Mammary epithelial cell (primary cell): Measurements from ENCODE around the gene CEP83.

ENCODE experiments used
- EZH2 ChIP-seq: IDR thresholded peaks from 2 replicates; pipeline ENCODE4 v1.6.1; 2012; ENCODE audit warnings: low read length, inconsistent platforms, borderline replicate concordance
- TF ChIP-seq, protein P1 (sequence below), 2 donors: IDR thresholded peaks in 1 of 2; conservative IDR thresholded peaks in 1 of 2; 2 replicates each; pipeline ENCODE4 v1.5.1; 2011 to 2012; ENCODE audit warnings: inconsistent platforms in 2 of 2, low read length in 2 of 2, mild to moderate bottlenecking in 2 of 2, control low read depth in 1 of 2, low read depth in 1 of 2; ENCODE audit not compliant: insufficient read depth in 1 of 2; ENCODE audit errors: extremely low read depth in 1 of 2

- TF ChIP-seq, protein P1, sequence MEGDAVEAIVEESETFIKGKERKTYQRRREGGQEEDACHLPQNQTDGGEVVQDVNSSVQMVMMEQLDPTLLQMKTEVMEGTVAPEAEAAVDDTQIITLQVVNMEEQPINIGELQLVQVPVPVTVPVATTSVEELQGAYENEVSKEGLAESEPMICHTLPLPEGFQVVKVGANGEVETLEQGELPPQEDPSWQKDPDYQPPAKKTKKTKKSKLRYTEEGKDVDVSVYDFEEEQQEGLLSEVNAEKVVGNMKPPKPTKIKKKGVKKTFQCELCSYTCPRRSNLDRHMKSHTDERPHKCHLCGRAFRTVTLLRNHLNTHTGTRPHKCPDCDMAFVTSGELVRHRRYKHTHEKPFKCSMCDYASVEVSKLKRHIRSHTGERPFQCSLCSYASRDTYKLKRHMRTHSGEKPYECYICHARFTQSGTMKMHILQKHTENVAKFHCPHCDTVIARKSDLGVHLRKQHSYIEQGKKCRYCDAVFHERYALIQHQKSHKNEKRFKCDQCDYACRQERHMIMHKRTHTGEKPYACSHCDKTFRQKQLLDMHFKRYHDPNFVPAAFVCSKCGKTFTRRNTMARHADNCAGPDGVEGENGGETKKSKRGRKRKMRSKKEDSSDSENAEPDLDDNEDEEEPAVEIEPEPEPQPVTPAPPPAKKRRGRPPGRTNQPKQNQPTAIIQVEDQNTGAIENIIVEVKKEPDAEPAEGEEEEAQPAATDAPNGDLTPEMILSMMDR (conservative IDR thresholded peaks at IDR 0.05 in 1 of 2, IDR thresholded peaks at IDR 0.05 in 1 of 2; ENCODE audit: extremely low read depth in 1 of 2, insufficient read depth in 1 of 2, low read depth in 1 of 2, low read length in 2 of 2): no peak
- no peak for TF ChIP-seq EZH2
Observed at GRCh38 chr12:94264736-94265485, 194.8 kb downstream of the CEP83 start.
